Measurements from ENCODE around the gene ANKRD28. TPM values are rescaled to one million over a fixed set of nuclear protein-coding genes. Genes with fewer than 3 reads are reported as not detected.

The ANKRD28 gene
- total RNA-seq, 1 experiment from 2014 or later = 89.3 TPM

- no TSS peak for BruUV-seq (replicated peaks)
- DNase-seq (ENCODE audit: low read depth, low spot score) (no peak), ATAC-seq (no peak)
- Histone ChIP-seq H3K36me3 (ENCODE audit: control insufficient read depth, insufficient read depth, low read length) (peaks cover 15% of the 10 kb centered on the region), H3K9me3 (ENCODE audit: control insufficient read depth, insufficient read depth, low read depth, low read length) (no peaks in the 10 kb centered on the region), H3K27ac (ENCODE audit: low read length) (no peak overlapping the region), H3K27me3 (ENCODE audit: control insufficient read depth, insufficient read depth, low read length) (no peaks in the 10 kb centered on the region), H3K4me3 (ENCODE audit: low read depth in 2 of 2, low read length in 2 of 2) (no peak overlapping the region), H3K4me1 (ENCODE audit: control insufficient read depth, insufficient read depth, low read length) (no peaks in the 10 kb centered on the region)
- POLR2A ChIA-PET = no interaction called here
- intact Hi-C loops (cut with micrococcal nuclease; ENCODE audit: unreplicated experiment) = no loop called here
- in situ Hi-C loops (cut with HindIII; ENCODE audit: low pct_unique_long_range_greater_than_20kb, low sequenced_read_pairs) = no loop called here
- TF ChIP-seq TCF7L2 (IDR thresholded peaks at IDR 0.05; ENCODE audit: low read depth, low read length) (no peak), POLR2AphosphoS5 (IDR thresholded peaks at IDR 0.05; ENCODE audit: low read depth, low read length) (no peak), CTCF (IDR thresholded peaks at IDR 0.05) (no peak), REST (IDR thresholded peaks at IDR 0.05; ENCODE audit: insufficient read depth in 1 of 2, low read depth in 2 of 2, low read length in 1 of 2) (no peak), SIN3A (IDR thresholded peaks at IDR 0.05; ENCODE audit: borderline replicate concordance, insufficient read depth, low read depth, low read length) (no peak)
- CTCF ChIA-PET = no interaction called here
Observed at GRCh38 chr3:15728766-15729165, 69.0 kb downstream of the ANKRD28 start.

DNA sequence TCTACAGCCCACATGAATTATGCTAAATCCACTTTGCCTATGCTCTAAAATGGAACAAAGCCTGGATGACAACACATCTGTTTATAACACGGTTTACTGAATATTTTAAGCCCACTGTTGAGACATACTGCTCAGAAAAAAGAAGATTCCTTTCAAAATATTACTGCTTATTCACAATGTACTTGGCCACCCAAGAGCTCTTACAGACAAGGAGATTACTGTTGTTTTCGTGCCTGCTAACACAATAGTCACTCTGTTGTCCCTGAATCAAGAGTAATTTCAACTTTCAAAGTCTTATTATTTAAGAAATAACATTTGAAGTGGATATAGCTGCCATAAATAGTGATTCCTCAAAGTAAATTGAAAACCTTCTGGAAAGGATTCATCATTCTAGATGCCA, 70.9 kb downstream of the ANKRD28 start:
- Histone ChIP-seq H3K9me3 (ENCODE audit: control insufficient read depth, insufficient read depth, low read depth, low read length) (no peaks in the 10 kb centered on the region), H3K4me3 (ENCODE audit: low read depth in 2 of 2, low read length in 2 of 2) (no peak overlapping the region), H3K27me3 (ENCODE audit: control insufficient read depth, insufficient read depth, low read length) (no peaks in the 10 kb centered on the region), H3K27ac (ENCODE audit: low read length) (no peak overlapping the region), H3K4me1 (ENCODE audit: control insufficient read depth, insufficient read depth, low read length) (no peaks in the 10 kb centered on the region), H3K36me3 (ENCODE audit: control insufficient read depth, insufficient read depth, low read length) (peaks cover 13% of the 10 kb centered on the region)
- DNase-seq (ENCODE audit: low read depth, low spot score) (no peak), ATAC-seq (no peak)
- POLR2A ChIA-PET = interaction anchor here (0.7 kb wide), 1 partner anchor 17 kb away, joined by 3 read pairs; no protein-coding TSS in a partner anchor
- CTCF ChIA-PET = no interaction called here
- no peak for TF ChIP-seq POLR2AphosphoS5 (IDR thresholded peaks at IDR 0.05; ENCODE audit: low read depth, low read length)
- TF ChIP-seq TCF7L2 (IDR thresholded peaks at IDR 0.05; ENCODE audit: low read depth, low read length) = no peak
- no peak for TF ChIP-seq REST (IDR thresholded peaks at IDR 0.05; ENCODE audit: insufficient read depth in 1 of 2, low read depth in 2 of 2, low read length in 1 of 2)
- no peak for TF ChIP-seq CTCF (IDR thresholded peaks at IDR 0.05)
- TF ChIP-seq SIN3A (IDR thresholded peaks at IDR 0.05; ENCODE audit: borderline replicate concordance, insufficient read depth, low read depth, low read length) = no peak
- intact Hi-C loops (cut with micrococcal nuclease; ENCODE audit: unreplicated experiment) = no loop called here
- in situ Hi-C loops (cut with HindIII; ENCODE audit: low pct_unique_long_range_greater_than_20kb, low sequenced_read_pairs) = no loop called here
- BruUV-seq (replicated peaks) = no TSS peak
